HG03045 (cell line): ENCODE data around the gene LALBA.
"Not testable (repeated sequence)": the region's sequence is repeated elsewhere in the genome, so short reads cannot be mapped to it uniquely, and the experiment has no call there.

Source experiments
- ATAC-seq: cut with Tn5 transposase; IDR thresholded peaks from one replicate; pipeline ENCODE4 v1.9.1; 2021; ENCODE audit warnings: mild to moderate bottlenecking, moderate library complexity; ENCODE audit not compliant: unreplicated experiment

LALBA gene

GRCh38 chr12:48569946-48570345 is at the start of gene LALBA:
Gene LALBA, minus strand, starts transcription at chr12:48570046. Its CDS starts 26 bp downstream, at chr12:48570020.
- ATAC-seq: no peak

GRCh38 chr12:48618541-48618940 is 48.7 kb upstream of the LALBA start:
- no peak for ATAC-seq

- no peak for ATAC-seq
These were observed 45.8 kb upstream of the LALBA start for GRCh38 chr12:48615681-48616080.

GRCh38 chr12:48613321-48613720 is 43.5 kb upstream of the LALBA start:
- ATAC-seq: no peak

- ATAC-seq: no peak
These were observed 32.5 kb upstream of the LALBA start for GRCh38 chr12:48602192-48602989.

GRCh38 chr12:48601013-48601756 is 31.3 kb upstream of the LALBA start:
- ATAC-seq: no peak

GRCh38 chr12:48600552-48600951 is 30.7 kb upstream of the LALBA start:
- ATAC-seq: no peak

GRCh38 chr12:48592591-48593086 is 22.8 kb upstream of the LALBA start:
- ATAC-seq: no peak

- ATAC-seq: no peak
These were observed 16.5 kb upstream of the LALBA start for GRCh38 chr12:48586361-48586760.

GRCh38 chr12:48583728-48584127 is 13.9 kb upstream of the LALBA start:
- ATAC-seq: no peak

GRCh38 chr12:48580831-48581230 is 11.0 kb upstream of the LALBA start:
- no peak for ATAC-seq

GRCh38 chr12:48572326-48572725 is 2.5 kb upstream of the LALBA start:
- no peak for ATAC-seq

GRCh38 chr12:48567731-48568130 is 2.1 kb downstream of the LALBA start:
- no peak for ATAC-seq

GRCh38 chr12:48557919-48558318 is 11.9 kb downstream of the LALBA start:
- no peak for ATAC-seq

- no peak for ATAC-seq
These were observed 13.2 kb downstream of the LALBA start for GRCh38 chr12:48556631-48557030.

- not testable (repeated sequence) for ATAC-seq
These were observed 16.0 kb downstream of the LALBA start for GRCh38 chr12:48553666-48554343.

- ATAC-seq: not testable (repeated sequence)
These were observed 18.2 kb downstream of the LALBA start for GRCh38 chr12:48551636-48552035.

GRCh38 chr12:48547012-48547411 is 22.8 kb downstream of the LALBA start:
- not testable (repeated sequence) for ATAC-seq

- ATAC-seq: no peak
These were observed 23.9 kb downstream of the LALBA start for GRCh38 chr12:48545833-48546469.

GRCh38 chr12:48542300-48542928 is 27.4 kb downstream of the LALBA start:
- ATAC-seq: no peak
